BLaER1 (cell line): ENCODE data around the gene TNFRSF13B.
A peak's percentile ranks its signal among the peaks of the same experiment; 100 is the strongest.
"Not testable (repeated sequence)": the region's sequence is repeated elsewhere in the genome, so short reads cannot be mapped to it uniquely, and the experiment has no call there.

Experiments
- H3K27ac ChIP-seq: shearing (Covaris generic); formaldehyde crosslinking; 2 replicates; pipeline ENCODE4 v1.8.1; 2022
- H3K27me3 ChIP-seq: shearing (Covaris generic); formaldehyde crosslinking; 2 replicates; pipeline ENCODE4 v1.8.1; 2022
- H3K36me3 ChIP-seq: shearing (Covaris generic); formaldehyde crosslinking; 2 replicates; pipeline ENCODE4 v1.8.1; 2022
- H3K4me1 ChIP-seq: shearing (Covaris generic); formaldehyde crosslinking; 2 replicates; pipeline ENCODE4 v1.8.1; 2022
- H3K4me2 ChIP-seq: shearing (Covaris generic); formaldehyde crosslinking; 2 replicates; pipeline ENCODE4 v1.8.1; 2022
- H3K4me3 ChIP-seq: shearing (Covaris generic); formaldehyde crosslinking; 2 replicates; pipeline ENCODE4 v1.8.1; 2022
- H3K9ac ChIP-seq: shearing (Covaris generic); formaldehyde crosslinking; 2 replicates; pipeline ENCODE4 v1.8.1; 2022
- H3K9me3 ChIP-seq: shearing (Covaris generic); formaldehyde crosslinking; 2 replicates; pipeline ENCODE4 v1.8.1; 2022
- H4K20me1 ChIP-seq: shearing (Covaris generic); formaldehyde crosslinking; 2 replicates; pipeline ENCODE4 v1.8.1; 2022
- Cebpa-rat ChIP-seq: shearing (Covaris generic); IDR thresholded peaks from 2 replicates; pipeline ENCODE4 v1.8.1; 2022

TNFRSF13B gene

DNA sequence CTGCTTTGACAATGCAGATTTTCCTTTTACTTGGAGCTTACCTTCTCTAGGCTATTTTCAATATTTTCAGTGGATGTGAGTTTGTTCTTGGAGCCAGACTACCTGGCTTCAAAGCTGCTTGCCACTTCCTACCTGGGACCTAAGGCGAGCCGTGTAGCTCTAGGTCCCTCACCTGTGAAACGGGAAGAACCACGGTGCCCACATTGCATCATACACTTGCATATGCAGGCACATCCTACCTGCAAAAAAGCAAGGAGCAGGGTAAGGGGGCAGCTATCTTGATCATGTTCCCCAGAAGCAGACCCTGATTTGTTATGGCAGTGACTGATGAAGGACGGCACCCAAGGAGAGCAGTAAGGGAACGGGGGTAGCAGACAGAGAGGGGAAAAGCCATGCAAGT, 43.3 kb upstream of the TNFRSF13B start:
- no peak overlapping the region for H3K9ac ChIP-seq
- H3K36me3 ChIP-seq = no peaks in the 10 kb centered on the region
- H3K4me1 ChIP-seq = peaks cover 78% of the 10 kb centered on the region
- no peak overlapping the region for H3K27ac ChIP-seq
- no peaks in the 10 kb centered on the region for H3K9me3 ChIP-seq
- no peak for TF ChIP-seq Cebpa-rat
- H4K20me1 ChIP-seq = no peaks in the 10 kb centered on the region
- peak overlapping the region; percentile 30; the same call in 1 of the 2 replicates for H3K4me2 ChIP-seq
- no peak overlapping the region for H3K4me3 ChIP-seq
- no peaks in the 10 kb centered on the region for H3K27me3 ChIP-seq

DNA sequence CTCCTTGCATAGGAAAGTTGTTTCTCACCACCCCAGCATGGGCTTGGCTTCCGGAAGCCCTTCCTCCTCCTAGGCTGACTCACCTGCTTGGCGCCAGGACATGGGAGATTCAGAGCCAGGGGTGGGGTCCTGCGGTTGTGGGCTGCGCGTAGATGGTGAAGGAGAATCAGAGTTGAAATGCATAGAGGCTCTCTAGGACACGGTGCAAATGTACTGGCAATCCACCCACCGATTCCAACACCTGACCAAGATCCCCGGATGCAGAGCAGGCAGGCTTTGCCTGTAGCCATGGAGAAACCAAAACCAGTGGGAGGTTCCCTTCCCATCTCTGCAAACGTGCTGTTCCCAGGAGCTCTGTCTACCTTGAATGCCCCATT, 42.8 kb upstream of the TNFRSF13B start:
- H3K36me3 ChIP-seq, H3K27me3 ChIP-seq, H3K27ac ChIP-seq, H3K9me3 ChIP-seq, H3K4me3 ChIP-seq, H3K4me2 ChIP-seq, H4K20me1 ChIP-seq, H3K9ac ChIP-seq: not testable (repeated sequence)
- H3K4me1 ChIP-seq = peaks cover 82% of the 10 kb centered on the region

DNA sequence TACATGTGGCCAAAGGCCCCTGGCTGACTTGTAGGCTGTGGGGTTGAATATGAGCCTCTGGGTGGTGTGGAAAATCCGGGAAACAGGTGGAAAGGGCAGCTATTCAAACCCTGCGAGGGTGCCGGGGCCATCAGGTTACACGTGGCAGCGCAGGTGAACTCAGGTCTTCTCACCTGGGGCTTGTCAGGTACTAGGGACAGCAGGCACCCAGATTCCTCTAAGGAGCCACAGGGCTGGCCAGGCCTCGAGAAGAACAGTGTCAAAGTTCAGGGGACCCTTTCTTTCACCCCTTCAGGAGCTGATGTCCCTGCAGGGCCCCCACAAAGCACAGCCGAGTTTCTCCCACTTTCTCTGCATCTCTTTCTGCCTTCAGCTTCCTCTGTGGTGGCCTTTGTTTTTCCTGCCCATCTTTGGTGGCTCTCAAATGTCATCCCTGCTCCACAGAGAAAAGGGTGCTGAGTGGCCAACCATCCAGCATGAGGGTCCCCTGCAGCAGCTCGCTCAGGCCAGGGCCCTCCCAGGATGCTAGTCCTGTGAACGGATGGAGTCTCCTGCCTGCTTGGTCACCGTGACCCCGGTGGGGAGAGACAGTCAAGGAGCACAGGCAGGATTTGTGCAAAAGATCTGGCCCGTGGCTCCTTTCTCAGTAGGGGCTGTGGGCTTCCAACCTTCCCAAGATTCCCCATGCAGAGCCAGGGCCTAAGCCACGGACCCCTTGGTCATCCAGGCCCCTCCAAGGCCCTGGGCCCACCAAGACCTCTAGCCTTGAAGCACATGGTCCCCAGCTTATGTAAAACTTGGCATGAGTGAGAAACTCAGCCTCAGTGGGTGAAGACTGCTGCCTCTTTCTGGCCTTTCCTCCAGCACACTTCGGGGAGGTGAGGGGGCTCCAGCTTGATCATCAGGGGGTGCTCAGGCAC, 42.2 kb upstream of the TNFRSF13B start:
- H3K9ac ChIP-seq, H3K36me3 ChIP-seq, H3K4me3 ChIP-seq, H4K20me1 ChIP-seq, H3K27ac ChIP-seq, H3K4me2 ChIP-seq, H3K27me3 ChIP-seq, H3K9me3 ChIP-seq: not testable (repeated sequence)
- H3K4me1 ChIP-seq = peaks cover 86% of the 10 kb centered on the region

DNA sequence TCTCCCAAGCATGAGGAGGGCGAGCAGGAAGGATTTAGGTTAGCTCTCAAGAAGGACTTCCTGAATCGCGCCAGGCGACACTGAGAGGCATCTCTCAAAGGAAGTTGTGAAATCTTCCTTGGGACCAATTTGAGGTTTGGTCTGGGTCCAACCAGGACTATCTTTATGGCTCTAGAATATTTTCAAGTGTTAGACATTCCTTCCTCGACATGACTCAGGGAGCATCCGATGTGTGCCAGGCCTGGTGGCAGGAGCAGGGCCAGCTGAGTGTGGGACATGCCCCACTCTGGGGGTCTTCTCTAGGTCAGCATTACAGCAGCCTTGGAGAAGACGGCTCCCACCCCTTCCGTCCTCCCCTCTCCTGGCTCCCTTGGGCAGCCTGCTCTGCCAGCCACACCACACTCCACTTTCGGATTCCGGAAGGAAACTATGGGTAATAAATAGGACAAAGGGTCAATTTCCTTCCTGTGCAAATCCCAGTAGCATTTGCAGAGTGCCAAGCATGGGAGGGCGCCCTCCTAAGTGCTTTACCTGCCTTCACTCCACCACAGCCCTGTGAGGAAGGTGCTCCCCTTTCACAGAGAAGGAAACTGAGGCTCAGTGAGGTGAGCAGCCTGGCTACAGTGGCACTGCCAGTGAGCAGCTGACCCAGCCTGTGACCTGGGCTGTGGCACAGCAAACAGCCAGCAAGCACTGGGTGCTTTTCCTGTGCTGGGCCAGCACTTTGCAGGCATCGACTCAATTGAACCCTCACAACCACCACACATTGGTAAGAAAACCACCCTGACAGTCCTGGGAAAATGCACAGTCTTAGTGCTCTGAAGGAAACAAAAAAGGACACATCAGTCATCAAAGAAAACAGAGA, 39.4 kb upstream of the TNFRSF13B start:
- Histone ChIP-seq H3K4me2 (peak overlapping the region; percentile 75), H3K4me1 (peaks cover 86% of the 10 kb centered on the region)
- H3K9ac ChIP-seq, H3K36me3 ChIP-seq, H3K4me3 ChIP-seq, H4K20me1 ChIP-seq, H3K27ac ChIP-seq, H3K27me3 ChIP-seq, H3K9me3 ChIP-seq: not testable (repeated sequence)

DNA sequence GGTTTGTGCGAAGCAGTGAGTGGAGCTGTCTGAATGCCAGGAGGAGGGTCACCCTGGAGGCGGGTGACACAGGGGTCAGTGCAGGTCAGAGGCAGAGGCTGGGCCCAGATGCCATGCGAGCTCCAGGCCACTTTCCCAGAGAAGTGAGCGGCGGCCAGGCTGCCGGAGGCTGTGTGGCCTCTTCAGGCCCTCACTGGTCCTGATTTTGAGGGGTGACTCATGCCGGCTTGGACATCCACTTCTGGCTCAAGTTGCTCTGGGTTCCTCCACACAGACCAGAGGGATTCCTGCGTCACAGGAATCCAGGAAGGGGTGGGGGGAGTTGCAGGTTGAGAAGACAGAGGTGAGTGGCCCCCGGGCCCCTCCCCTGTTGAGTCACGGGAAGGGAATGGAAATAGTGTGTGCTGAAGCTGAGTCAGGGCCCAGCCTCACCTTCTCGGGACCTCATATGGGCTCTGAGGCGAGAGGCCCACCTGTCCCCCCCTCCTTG, 38.7 kb upstream of the TNFRSF13B start:
- not testable (repeated sequence) for H3K4me3 ChIP-seq, H3K27me3 ChIP-seq, H3K9ac ChIP-seq, H3K36me3 ChIP-seq, H3K9me3 ChIP-seq, H3K27ac ChIP-seq, H4K20me1 ChIP-seq
- Histone ChIP-seq H3K4me1 (peaks cover 86% of the 10 kb centered on the region), H3K4me2 (peak overlapping the region; percentile 75)

DNA sequence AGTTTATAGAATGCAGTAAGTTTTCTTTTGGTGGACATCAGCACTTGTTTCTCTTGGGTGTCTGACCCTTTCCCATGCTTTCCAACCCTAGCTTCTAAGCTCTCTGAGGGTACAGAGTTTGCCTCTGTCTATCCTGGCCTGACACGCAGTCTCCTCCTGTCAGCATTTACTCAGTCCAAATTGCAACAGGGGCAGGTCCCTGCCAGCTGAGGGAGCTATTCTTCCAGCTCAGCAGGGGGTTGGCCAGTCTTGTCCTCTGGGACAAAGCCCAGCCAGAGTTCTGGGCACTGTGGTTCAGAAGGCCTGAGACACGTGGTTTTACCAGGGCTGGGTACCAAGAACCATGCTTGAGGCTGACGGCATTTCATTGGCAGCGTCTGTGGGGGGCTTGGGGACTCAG, 38.1 kb upstream of the TNFRSF13B start:
- not testable (repeated sequence) for H3K9me3 ChIP-seq, H3K9ac ChIP-seq, H3K4me3 ChIP-seq, H4K20me1 ChIP-seq, H3K27me3 ChIP-seq, H3K27ac ChIP-seq, H3K36me3 ChIP-seq
- peaks cover 86% of the 10 kb centered on the region for H3K4me1 ChIP-seq
- peak overlapping the region; percentile 47 for H3K4me2 ChIP-seq

DNA sequence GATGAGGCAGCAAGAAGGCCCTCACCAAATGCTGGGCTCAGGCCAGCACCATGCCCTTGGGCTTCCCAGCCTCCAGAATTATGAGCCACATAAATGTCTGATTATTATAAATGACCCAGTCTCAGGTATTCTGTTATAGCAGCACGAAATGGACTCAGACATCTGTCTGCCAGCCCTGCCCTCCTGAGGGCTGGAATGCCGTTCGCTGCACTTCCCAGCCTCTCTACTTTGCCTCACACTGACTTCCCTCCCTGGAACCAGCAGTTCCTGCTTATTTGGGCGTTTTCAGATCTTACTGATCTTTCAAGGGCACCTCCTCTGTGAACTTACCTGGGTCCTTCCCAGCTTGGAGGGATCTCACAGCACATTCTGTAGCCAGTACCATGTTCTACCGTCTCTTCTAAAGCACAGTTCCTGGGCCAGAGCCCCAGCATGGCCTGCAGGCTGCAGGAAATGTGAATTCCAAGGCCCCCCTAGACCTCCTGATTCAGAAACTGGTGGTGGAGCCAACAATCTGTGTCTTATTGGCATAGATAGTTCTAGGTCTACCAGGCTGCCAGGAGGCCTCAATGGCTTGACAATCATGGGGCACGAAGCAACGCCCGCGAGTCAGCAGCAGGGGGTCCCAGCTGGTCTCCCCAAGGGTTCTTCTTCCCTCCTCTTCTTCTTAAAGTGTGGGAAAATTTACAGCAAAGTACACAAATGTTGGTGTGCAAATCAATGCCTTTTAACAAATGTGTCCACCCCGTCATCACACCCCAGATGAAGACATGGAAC, 36.9 kb upstream of the TNFRSF13B start:
- H3K27me3 ChIP-seq, H3K9ac ChIP-seq, H3K27ac ChIP-seq, H4K20me1 ChIP-seq, H3K36me3 ChIP-seq, H3K9me3 ChIP-seq, H3K4me3 ChIP-seq: not testable (repeated sequence)
- H3K4me2 ChIP-seq = peak overlapping the region; percentile 47
- H3K4me1 ChIP-seq = peaks cover 84% of the 10 kb centered on the region

DNA sequence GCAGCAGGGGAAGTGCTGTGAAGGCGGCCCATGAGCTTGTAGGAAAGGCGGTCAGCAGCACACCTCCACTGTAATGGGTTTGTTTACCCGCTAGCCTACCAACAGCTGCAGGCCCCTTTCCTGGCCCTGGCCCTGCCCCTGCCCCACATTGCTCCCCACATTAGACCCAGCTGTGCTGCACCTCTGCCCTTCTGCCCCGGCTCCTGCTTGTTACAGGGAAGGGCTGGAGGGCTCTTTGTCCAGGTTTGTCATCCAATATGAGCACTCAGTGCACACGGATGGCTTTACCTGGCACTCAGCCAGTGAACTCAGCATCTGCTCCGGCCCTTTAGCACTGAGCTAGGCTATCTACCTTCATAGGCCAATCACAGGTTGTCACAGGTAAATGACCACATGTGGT, 36.0 kb upstream of the TNFRSF13B start:
- H3K4me2 ChIP-seq = 0 out of 2 replicates have a peak overlapping the region, but pooled peaks have one; percentile 52
- H3K9ac ChIP-seq, H4K20me1 ChIP-seq, H3K9me3 ChIP-seq, H3K27ac ChIP-seq, H3K4me3 ChIP-seq, H3K36me3 ChIP-seq, H3K27me3 ChIP-seq: not testable (repeated sequence)
- H3K4me1 ChIP-seq = peaks cover 88% of the 10 kb centered on the region

DNA sequence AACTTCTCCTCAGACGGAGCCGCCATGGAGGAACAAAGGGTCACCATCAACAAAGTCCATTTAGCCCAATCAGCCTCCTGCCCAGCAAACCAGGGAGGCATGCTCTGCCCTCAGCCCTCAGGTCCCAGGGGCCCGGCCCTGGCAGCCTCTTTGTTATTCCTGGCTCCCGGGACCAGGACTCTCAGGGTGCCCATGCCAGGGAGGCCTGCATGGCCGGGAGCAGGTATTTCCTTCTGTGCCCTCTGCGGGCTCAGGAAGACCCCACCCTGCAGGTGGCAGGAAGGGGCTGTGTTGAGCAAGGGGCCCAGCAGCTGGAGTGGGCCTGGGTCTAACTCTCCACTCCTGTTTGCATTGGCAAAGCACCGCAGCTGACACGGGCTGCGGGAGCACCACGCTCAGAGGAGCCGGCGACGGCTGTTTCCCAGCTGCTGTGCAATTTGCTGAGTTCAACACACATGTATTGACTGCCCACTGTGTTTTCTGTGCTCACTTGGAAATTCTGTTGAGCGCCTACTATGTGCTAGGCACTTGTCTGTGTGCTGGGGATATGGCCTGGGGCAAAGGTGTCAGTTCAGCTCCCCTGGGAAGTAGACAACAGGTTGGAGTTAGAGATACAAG, 33.2 kb upstream of the TNFRSF13B start:
- H3K36me3 ChIP-seq, H3K9me3 ChIP-seq, H4K20me1 ChIP-seq, H3K27me3 ChIP-seq, H3K9ac ChIP-seq, H3K27ac ChIP-seq, H3K4me3 ChIP-seq: not testable (repeated sequence)
- peak overlapping the region; percentile 65 for H3K4me2 ChIP-seq
- peaks cover 92% of the 10 kb centered on the region for H3K4me1 ChIP-seq
